Activated CD4-positive, alpha-beta T cell treated with anti-CD3 and anti-CD28 coated beads, Interleukin-2, amount 10 ng/mL, durations not matched to agents 7 days and 5 days (primary cell): ENCODE measurements around the gene LPAR1. TPM values are rescaled to one million over a fixed set of nuclear protein-coding genes. Genes with fewer than 3 reads are reported as not detected.
A peak's percentile ranks its signal among the peaks of the same experiment; 100 is the strongest.
"Not testable (repeated sequence)": the region's sequence is repeated elsewhere in the genome, so short reads cannot be mapped to it uniquely, and the experiment has no call there.

Source experiments
- CTCF ChIA-PET: fragments of 350-600 bp; sonication (Branson Sonifier 250); formaldehyde crosslinking; loops from one replicate; lab custom pipeline; 2021; ENCODE audit warnings: antibody characterized with exemption; lab: Charles Lee
- POLR2A ChIA-PET: fragments of 350-600 bp; sonication (Branson Sonifier 250); formaldehyde crosslinking; loops from one replicate; lab custom pipeline; 2021; ENCODE audit warnings: antibody characterized with exemption; lab: Charles Lee
- DNase-seq: peaks from one replicate; pipeline ENCODE4 v3.0.0-alpha.2; 2020
- H3K27ac Mint-ChIP-seq: one replicate; pipeline ENCODE4 v1.8.0; 2021; ENCODE audit warnings: mild to moderate bottlenecking, moderate library complexity, mixed read lengths
- H3K27me3 Mint-ChIP-seq: one replicate; pipeline ENCODE4 v1.8.0; 2021; ENCODE audit warnings: mixed read lengths
- H3K36me3 Mint-ChIP-seq: one replicate; pipeline ENCODE4 v1.8.0; 2021; ENCODE audit warnings: low read depth, mixed read lengths
- H3K4me1 Mint-ChIP-seq: one replicate; pipeline ENCODE4 v1.8.0; 2021; ENCODE audit warnings: mixed read lengths
- H3K4me3 Mint-ChIP-seq: one replicate; pipeline ENCODE4 v1.8.0; 2021; ENCODE audit warnings: mild to moderate bottlenecking, moderate library complexity, mixed read lengths
- H3K9me3 Mint-ChIP-seq: one replicate; pipeline ENCODE4 v1.8.0; 2021; ENCODE audit warnings: mixed read lengths
- total RNA-seq, 2 experiments: library from RNA; stranded (reverse); gene quantifications; one replicate each; pipeline ENCODE4 v1.2.3, GENCODE V29; 2021

LPAR1 gene
- total RNA-seq, 2 experiments from 2014 or later = not detected

GRCh38 chr9:111058166-111058565 is 19.9 kb upstream of the LPAR1 start:
- H3K9me3 Mint-ChIP-seq = no peaks in the 10 kb centered on the region
- ChIA-PET POLR2A (no interaction called here), CTCF (no interaction called here)
- H3K27me3 Mint-ChIP-seq = no peaks in the 10 kb centered on the region
- no peak overlapping the region for H3K27ac Mint-ChIP-seq
- H3K36me3 Mint-ChIP-seq = no peaks in the 10 kb centered on the region
- DNase-seq = no peak
- H3K4me1 Mint-ChIP-seq = no peaks in the 10 kb centered on the region
- no peak overlapping the region for H3K4me3 Mint-ChIP-seq

GRCh38 chr9:111056538-111056937 is 18.3 kb upstream of the LPAR1 start:
- Mint-ChIP-seq H3K4me3 (no peak overlapping the region), H3K9me3 (no peaks in the 10 kb centered on the region), H3K27ac (no peak overlapping the region), H3K27me3 (no peaks in the 10 kb centered on the region), H3K36me3 (no peaks in the 10 kb centered on the region), H3K4me1 (no peaks in the 10 kb centered on the region)
- no peak for DNase-seq
- ChIA-PET POLR2A (no interaction called here), CTCF (interaction anchor here (0.7 kb wide), 1 partner anchor 1342 kb away, joined by 3 read pairs; no protein-coding TSS in a partner anchor)

- no peak overlapping the region for H3K4me3 Mint-ChIP-seq
- ChIA-PET POLR2A (interaction anchor here (0.7 kb wide), 1 partner anchor 682 kb away, joined by 3 read pairs; no protein-coding TSS in a partner anchor), CTCF (no interaction called here)
- DNase-seq = no peak
- H3K27me3 Mint-ChIP-seq = no peaks in the 10 kb centered on the region
- H3K4me1 Mint-ChIP-seq = no peaks in the 10 kb centered on the region
- H3K9me3 Mint-ChIP-seq = no peaks in the 10 kb centered on the region
- H3K27ac Mint-ChIP-seq = no peak overlapping the region
- H3K36me3 Mint-ChIP-seq = no peaks in the 10 kb centered on the region
Measured at GRCh38 chr9:111052791-111053190, 14.5 kb upstream of the LPAR1 start.

- H3K27ac Mint-ChIP-seq = no peak overlapping the region
- no peaks in the 10 kb centered on the region for H3K4me1 Mint-ChIP-seq
- no peaks in the 10 kb centered on the region for H3K9me3 Mint-ChIP-seq
- no peak for DNase-seq
- POLR2A ChIA-PET = no interaction called here
- no peaks in the 10 kb centered on the region for H3K27me3 Mint-ChIP-seq
- no peak overlapping the region for H3K4me3 Mint-ChIP-seq
- CTCF ChIA-PET = no interaction called here
- no peaks in the 10 kb centered on the region for H3K36me3 Mint-ChIP-seq
Measured at GRCh38 chr9:111051400-111051799, 13.1 kb upstream of the LPAR1 start.

- Mint-ChIP-seq H3K36me3 (no peaks in the 10 kb centered on the region), H3K9me3 (no peaks in the 10 kb centered on the region), H3K4me1 (no peaks in the 10 kb centered on the region), H3K4me3 (no peak overlapping the region), H3K27ac (no peak overlapping the region), H3K27me3 (no peaks in the 10 kb centered on the region)
- no peak for DNase-seq
- CTCF ChIA-PET = no interaction called here
- POLR2A ChIA-PET = no interaction called here
Measured at GRCh38 chr9:111050819-111051218, 12.5 kb upstream of the LPAR1 start.

- H3K9me3 Mint-ChIP-seq, H3K27ac Mint-ChIP-seq, DNase-seq, CTCF ChIA-PET, H3K4me3 Mint-ChIP-seq, H3K4me1 Mint-ChIP-seq, H3K36me3 Mint-ChIP-seq, POLR2A ChIA-PET, H3K27me3 Mint-ChIP-seq: not testable (repeated sequence)
Measured at GRCh38 chr9:111047287-111047686, 9.0 kb upstream of the LPAR1 start.

- H3K27me3 Mint-ChIP-seq = peaks cover 27% of the 10 kb centered on the region
- no peak for DNase-seq
- ChIA-PET CTCF (no interaction called here), POLR2A (interaction anchor here (0.7 kb wide), 1 partner anchor 455 kb away, joined by 3 read pairs; no protein-coding TSS in a partner anchor)
- H3K36me3 Mint-ChIP-seq = no peaks in the 10 kb centered on the region
- H3K9me3 Mint-ChIP-seq = no peaks in the 10 kb centered on the region
- H3K4me1 Mint-ChIP-seq = peaks cover 9% of the 10 kb centered on the region
- no peak overlapping the region for H3K27ac Mint-ChIP-seq
- no peak overlapping the region for H3K4me3 Mint-ChIP-seq
Measured at GRCh38 chr9:111041902-111042301, 3.6 kb upstream of the LPAR1 start.

- H3K4me1 Mint-ChIP-seq = peaks cover 9% of the 10 kb centered on the region
- CTCF ChIA-PET = no interaction called here
- POLR2A ChIA-PET = no interaction called here
- H3K36me3 Mint-ChIP-seq = no peaks in the 10 kb centered on the region
- no peaks in the 10 kb centered on the region for H3K9me3 Mint-ChIP-seq
- H3K27ac Mint-ChIP-seq = no peak overlapping the region
- H3K27me3 Mint-ChIP-seq = peaks cover 41% of the 10 kb centered on the region
- H3K4me3 Mint-ChIP-seq = no peak overlapping the region
- DNase-seq = no peak
Measured at GRCh38 chr9:111040494-111040893, 2.2 kb upstream of the LPAR1 start.

GRCh38 chr9:111039231-111039906 is 1.1 kb upstream of the LPAR1 start:
- H3K4me3 Mint-ChIP-seq = peak overlapping the region; percentile 63
- POLR2A ChIA-PET = no interaction called here
- DNase-seq = no peak

GRCh38 chr9:111037708-111038330 is 451 bp downstream of the LPAR1 start:
- POLR2A ChIA-PET = no interaction called here
- no peaks in the 10 kb centered on the region for H3K9me3 Mint-ChIP-seq
- H3K36me3 Mint-ChIP-seq = no peaks in the 10 kb centered on the region
- peaks cover 9% of the 10 kb centered on the region for H3K4me1 Mint-ChIP-seq
- CTCF ChIA-PET = no interaction called here
- no peak overlapping the region for H3K4me3 Mint-ChIP-seq
- DNase-seq = no peak
- no peak overlapping the region for H3K27ac Mint-ChIP-seq
- peaks cover 51% of the 10 kb centered on the region for H3K27me3 Mint-ChIP-seq

More at GRCh38 chr9:111039231-111039906, 1.1 kb upstream of the LPAR1 start:
- no peaks in the 10 kb centered on the region for H3K9me3 Mint-ChIP-seq
- H3K36me3 Mint-ChIP-seq = no peaks in the 10 kb centered on the region
- peaks cover 51% of the 10 kb centered on the region for H3K27me3 Mint-ChIP-seq
- CTCF ChIA-PET = interaction anchor here (0.6 kb wide), 1 partner anchor 325 kb away, joined by 3 read pairs; no protein-coding TSS in a partner anchor
- H3K27ac Mint-ChIP-seq = no peak overlapping the region
- H3K4me1 Mint-ChIP-seq = peaks cover 9% of the 10 kb centered on the region

- ChIA-PET CTCF (no interaction called here), POLR2A (no interaction called here)
- no peak for DNase-seq
- Mint-ChIP-seq H3K4me3 (no peak overlapping the region), H3K9me3 (no peaks in the 10 kb centered on the region), H3K36me3 (no peaks in the 10 kb centered on the region), H3K27ac (no peak overlapping the region), H3K4me1 (peaks cover 9% of the 10 kb centered on the region), H3K27me3 (peaks cover 51% of the 10 kb centered on the region)
Measured at GRCh38 chr9:111037356-111037707, 938 bp downstream of the LPAR1 start.

GRCh38 chr9:111036946-111037345 is 1.3 kb downstream of the LPAR1 start:
- CTCF ChIA-PET = no interaction called here
- Mint-ChIP-seq H3K36me3 (no peaks in the 10 kb centered on the region), H3K27ac (no peak overlapping the region), H3K27me3 (peaks cover 54% of the 10 kb centered on the region), H3K9me3 (no peaks in the 10 kb centered on the region), H3K4me3 (no peak overlapping the region), H3K4me1 (peaks cover 9% of the 10 kb centered on the region)
- DNase-seq = no peak
- POLR2A ChIA-PET = no interaction called here

GRCh38 chr9:111036429-111036789 is 1.9 kb downstream of the LPAR1 start:
- Mint-ChIP-seq H3K4me3 (no peak overlapping the region), H3K27me3 (peaks cover 54% of the 10 kb centered on the region), H3K4me1 (peaks cover 9% of the 10 kb centered on the region), H3K9me3 (no peaks in the 10 kb centered on the region), H3K36me3 (no peaks in the 10 kb centered on the region), H3K27ac (no peak overlapping the region)
- no peak for DNase-seq
- ChIA-PET POLR2A (interaction anchor here (0.7 kb wide), 1 partner anchor 299 kb away, joined by 3 read pairs; no protein-coding TSS in a partner anchor), CTCF (interaction anchor here (0.6 to 0.7 kb wide), 2 partner anchors 200 to 638 kb away, joined by 5 read pairs; no protein-coding TSS in a partner anchor)
